Measurements from ENCODE around the gene RNF149.

RNF149 gene

GRCh38 chr2:101308432-101309210, at the start of gene RNF149:
RNF149 (minus strand) TSS chr2:101308701; CDS start chr2:101308588, 113 bp downstream.
- TF ChIP-seq CTCF (IDR thresholded peaks at IDR 0.05) = no peak

GRCh38 chr2:101357376-101357775, 48.9 kb upstream of the RNF149 start:
- TF ChIP-seq CTCF (IDR thresholded peaks at IDR 0.05) = no peak

GRCh38 chr2:101356521-101356920, 48.0 kb upstream of the RNF149 start:
- TF ChIP-seq CTCF (IDR thresholded peaks at IDR 0.05) = no peak

- TF ChIP-seq CTCF (IDR thresholded peaks at IDR 0.05) = no peak
Measured at GRCh38 chr2:101356055-101356454, 47.6 kb upstream of the RNF149 start.

GRCh38 chr2:101355401-101356054, 47.0 kb upstream of the RNF149 start:
- no peak for TF ChIP-seq CTCF (IDR thresholded peaks at IDR 0.05)

GRCh38 chr2:101354420-101355311, 46.2 kb upstream of the RNF149 start:
- no peak for TF ChIP-seq CTCF (IDR thresholded peaks at IDR 0.05)

- no peak for TF ChIP-seq CTCF (IDR thresholded peaks at IDR 0.05)
Measured at GRCh38 chr2:101351207-101351606, 42.7 kb upstream of the RNF149 start.
